ENCODE measurements around the gene ZNF496.
"Not testable (repeated sequence)": the region's sequence is repeated elsewhere in the genome, so short reads cannot be mapped to it uniquely, and the experiment has no call there.

Gene ZNF496

GRCh38 chr1:247291833-247292561 is 39.7 kb downstream of the ZNF496 start:
- no peak for DNase-seq

DNA sequence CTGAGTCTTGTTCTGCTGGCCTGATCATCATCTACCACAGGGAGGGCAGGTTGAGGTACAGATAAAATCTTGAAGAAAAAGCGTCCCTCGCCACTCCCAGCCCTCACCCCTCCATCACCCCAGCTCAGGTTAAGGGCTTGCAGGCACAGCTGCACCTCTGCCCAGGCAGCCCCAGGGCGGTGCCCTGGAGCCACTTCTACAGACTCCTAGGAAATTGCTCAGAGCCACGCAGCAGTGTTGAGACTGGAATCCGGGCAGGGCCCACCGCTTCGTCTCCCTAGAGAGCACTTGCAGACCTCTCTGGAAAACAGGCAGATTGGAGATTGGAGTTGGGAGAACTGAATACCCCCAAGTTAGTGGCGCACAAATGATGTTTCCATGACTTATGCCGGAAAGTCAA is 40.5 kb downstream of the ZNF496 start:
- no peak for DNase-seq

DNA sequence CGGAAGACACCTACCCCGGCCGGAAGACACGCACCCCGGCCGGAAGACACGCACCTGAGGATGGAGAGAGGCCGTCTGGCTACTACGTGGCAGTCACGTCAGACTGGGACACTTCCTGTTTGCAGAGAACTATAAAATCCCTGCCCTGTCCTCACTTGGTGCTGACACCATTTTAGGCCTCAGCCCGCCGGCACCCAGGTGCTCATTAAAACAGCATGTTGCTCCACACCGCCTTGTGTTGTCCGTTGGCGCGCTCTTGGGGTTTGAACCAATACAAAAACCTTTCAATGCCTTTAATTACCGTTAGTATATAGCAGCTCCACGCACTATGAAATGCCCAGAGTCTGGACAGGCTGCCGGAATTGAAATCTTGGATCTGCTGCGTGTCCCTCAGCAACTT is 41.1 kb downstream of the ZNF496 start:
- no peak for DNase-seq

DNA sequence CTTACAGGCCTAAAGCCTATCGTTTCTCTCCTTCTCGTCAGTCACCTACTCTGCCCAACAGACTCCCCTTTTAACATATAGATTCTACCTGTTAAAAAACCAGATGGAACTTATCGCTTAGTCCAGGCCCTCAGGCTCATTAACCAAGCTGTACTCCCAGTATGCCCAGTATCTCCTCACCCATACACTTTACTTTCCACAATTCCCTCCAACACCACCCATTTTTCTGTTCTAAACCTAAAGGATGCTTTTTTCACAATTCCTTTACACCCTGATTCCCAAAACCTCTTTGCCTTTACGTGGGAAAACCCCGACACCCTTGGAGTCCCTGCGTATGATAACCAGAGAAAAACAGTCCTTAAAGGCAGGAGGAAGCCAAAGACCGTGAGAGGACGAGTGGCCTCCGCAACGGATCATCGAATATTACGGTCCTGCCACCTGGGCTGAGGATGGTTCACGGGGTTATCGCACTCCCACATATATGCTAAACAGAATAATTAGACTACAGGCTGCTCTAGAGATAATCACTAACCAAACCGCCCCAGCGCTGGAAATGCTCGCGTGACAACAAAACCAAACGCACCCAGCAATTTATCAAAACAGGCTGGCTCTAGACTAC is 42.3 kb downstream of the ZNF496 start:
- DNase-seq: not testable (repeated sequence)

DNA sequence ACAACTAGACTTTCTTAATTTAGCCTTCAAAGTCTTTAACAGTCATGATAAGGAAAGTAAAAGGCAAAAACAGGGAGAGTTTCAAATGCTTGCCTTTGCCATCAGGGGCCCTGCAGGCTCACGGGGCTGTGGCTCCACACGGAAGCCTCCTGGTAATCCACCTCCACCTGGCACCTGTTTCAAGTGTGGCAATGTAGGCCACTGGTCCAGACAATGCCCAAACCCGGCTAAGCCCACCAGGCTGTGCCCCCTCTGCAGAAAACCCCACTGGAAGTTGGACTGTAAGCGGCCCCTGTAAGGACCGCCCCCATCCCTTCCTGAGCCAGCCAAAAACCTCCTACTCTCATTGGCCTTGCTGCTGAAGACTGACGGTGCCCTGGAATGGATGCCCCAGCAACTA is 43.3 kb downstream of the ZNF496 start:
- no peak for DNase-seq

- no peak for DNase-seq
Measured at GRCh38 chr1:247287460-247287859, 44.2 kb downstream of the ZNF496 start.

DNA sequence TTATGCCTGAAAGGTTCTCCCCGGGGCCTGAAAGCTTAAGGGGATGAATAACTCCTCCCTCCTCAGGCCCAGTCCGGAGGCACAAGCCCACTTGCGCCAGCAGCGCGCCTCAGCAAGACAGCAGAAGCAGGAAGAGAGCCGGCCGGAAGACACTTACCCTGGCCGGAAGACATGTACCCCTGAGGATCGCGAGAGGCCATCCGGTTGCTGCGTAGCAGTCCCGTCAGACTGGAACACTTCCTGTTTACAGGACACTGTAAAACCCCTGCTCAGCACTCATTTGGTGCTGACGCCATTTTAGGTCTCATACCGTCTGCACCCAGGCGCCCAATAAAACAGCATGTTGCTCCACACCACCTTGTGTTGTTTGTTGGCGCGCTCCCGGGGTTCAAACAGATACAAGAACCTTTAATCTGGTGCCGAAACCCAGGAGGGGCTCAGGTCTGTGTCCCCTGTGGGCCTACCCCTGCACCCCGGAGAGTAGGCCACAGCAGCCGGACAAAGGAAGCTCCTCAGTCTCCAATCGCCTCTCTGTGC is 45.5 kb downstream of the ZNF496 start:
- DNase-seq: no peak

DNA sequence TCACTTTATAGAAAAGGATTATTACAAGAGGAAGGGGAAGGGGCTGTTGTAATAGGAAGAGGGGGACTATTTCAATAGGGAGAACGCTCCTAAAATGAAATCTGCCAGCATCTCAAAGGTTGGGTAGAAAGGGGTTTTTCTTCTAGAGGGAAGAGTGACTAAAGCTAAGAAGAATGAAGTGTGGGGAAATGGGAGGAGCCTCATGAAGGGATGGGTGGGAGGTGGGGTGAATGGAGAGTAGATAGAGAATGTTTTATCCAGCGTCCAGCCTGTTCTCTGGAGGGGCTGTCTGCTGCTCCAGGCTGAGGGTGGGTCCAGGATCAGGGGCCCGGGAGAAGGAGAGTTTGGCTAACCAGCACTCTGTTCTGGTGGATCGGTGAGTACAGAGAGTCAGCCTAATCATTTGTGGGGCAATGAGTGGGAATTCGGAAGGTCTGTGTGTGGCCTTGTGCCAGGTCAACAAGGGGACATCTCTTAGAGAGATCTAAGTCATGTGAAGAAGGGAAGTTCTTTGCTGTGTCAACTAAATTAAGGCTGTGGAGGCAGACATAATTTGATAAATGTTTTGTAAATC is 50.6 kb downstream of the ZNF496 start:
- DNase-seq: no peak

DNA sequence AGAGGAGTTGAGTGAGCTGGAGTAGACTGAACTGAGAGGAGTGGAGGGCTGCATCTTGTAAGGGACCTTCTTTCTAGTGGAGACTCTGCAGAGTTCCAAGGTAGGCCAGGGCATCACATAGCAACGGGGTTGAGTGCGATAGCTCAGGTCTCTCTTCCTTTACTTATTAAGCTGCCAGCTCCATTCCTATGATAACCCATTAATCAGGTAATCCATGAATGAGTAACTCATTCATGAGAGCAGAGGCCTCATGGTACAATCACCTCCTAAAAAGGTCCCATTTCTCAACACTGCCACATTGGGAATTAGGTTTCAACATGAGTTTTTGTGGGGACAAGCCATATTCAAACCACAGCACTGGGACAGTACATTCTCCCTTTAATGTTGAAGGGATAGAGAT is 54.5 kb downstream of the ZNF496 start:
- DNase-seq: no peak

- DNase-seq: no peak
Measured at GRCh38 chr1:247274605-247275256, 56.9 kb downstream of the ZNF496 start.

DNA sequence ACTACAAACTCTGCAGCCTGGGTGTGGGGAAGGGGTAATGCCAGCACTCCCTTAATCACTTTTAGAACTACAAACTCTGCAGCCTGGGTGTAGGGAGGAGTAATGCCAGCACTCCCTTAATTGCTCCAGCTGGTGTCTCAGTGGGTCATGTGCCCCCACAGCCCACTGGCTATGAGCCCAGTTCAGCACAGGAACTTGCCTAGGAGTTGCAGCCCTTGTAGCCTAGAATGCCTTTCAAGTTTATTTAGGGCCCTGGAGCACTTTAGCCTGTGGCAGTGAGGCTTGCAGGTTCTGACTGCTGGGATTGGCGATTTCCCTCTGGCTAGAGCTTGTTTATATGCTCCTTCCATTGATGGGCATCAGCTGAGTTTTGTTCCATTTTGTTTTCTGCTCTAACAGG is 58.7 kb downstream of the ZNF496 start:
- no peak for DNase-seq

DNA sequence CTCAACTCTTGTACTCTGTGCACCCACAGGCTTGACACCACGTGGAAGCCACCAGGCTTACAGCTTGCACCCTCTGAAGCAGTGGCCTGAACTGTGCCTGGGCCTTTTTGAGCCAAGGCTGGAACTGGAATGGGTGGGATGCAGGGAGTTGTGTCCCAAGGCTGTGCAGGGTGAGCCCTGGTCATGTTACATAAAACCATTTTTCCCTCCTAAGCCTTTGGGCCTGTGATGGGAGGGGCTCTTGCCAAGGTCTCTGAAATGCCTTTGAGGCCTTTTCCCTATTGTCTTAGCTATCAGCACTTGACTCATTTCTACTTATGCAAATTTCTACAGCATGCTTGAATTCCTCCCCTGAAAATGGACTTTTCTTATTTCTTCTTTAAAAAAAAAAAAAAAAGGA is 61.7 kb downstream of the ZNF496 start:
- no peak for DNase-seq

DNA sequence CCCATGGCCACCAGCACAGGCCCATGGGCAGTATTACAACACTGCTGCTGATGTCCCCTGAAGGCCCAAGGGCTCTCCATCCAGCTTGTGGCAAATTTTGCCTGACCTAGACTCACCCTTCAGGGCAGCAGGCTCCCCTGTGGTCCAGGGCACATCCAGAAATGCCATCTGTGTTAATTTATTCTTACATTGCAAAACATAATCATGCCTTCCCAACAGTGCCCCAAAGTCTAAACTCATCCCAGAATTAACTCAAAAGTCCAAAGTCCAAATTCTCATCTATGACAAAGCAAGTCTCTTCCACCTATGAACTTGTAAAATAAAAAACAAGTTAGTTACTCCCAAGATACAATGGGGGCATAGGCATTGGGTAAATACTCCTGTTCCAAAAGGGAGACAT is 62.5 kb downstream of the ZNF496 start:
- no peak for DNase-seq

- no peak for DNase-seq
Measured at GRCh38 chr1:247268390-247269045, 63.1 kb downstream of the ZNF496 start.

- no peak for DNase-seq
Measured at GRCh38 chr1:247266053-247266452, 65.6 kb downstream of the ZNF496 start.

DNA sequence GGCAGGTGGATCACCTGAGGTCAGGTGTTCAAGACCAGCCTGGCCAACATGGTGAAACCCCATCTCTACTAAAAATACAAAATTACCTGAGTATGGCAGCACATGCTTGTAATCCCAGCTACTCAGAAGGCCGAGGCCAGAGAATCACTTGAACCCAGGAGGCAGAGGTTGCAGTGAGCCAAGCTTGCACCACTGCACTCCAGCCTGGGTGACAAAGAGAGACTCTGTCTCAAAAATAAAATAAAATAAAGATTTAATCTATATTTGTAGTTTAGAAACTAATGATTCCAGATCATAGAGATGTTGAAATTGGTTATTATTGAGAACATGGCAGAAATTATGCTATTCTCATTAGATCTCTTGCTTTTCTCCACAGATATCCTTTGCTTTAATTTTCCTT is 75.9 kb downstream of the ZNF496 start, which contains the start of gene VN1R5:
Gene VN1R5, plus strand, starts transcription at position 301 of the 400 bp plus-strand sequence.
- DNase-seq: not testable (repeated sequence)

DNA sequence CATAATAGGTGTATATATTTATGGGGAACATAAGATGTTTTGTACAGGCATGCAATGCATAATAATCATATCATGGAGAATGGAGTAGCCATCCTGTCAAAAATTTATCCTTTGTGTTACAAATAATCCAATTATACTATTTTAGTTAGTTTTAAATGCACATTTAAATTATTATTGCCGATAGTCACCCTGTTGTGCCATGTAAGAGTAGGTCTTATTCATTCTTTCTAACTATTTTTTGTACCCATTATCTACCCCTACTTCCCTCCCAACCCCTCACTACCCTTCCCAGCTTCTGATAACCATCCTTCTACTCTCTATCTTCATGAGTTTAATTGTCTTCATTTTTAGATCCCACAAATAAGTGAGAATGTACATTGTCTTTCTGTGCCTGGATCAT is 84.1 kb downstream of the ZNF496 start:
- DNase-seq: no peak
